Measurements from ENCODE around the gene SOX11.

SOX11 gene

GRCh38 chr2:5725072-5725471 lies 32.9 kb downstream of the SOX11 start:
- no peak for DNase-seq

GRCh38 chr2:5725794-5726463 lies 33.7 kb downstream of the SOX11 start:
- DNase-seq, result no peak

- DNase-seq, result no peak
Observed at GRCh38 chr2:5727235-5727634, 35.1 kb downstream of the SOX11 start.

- DNase-seq, result no peak
Observed at GRCh38 chr2:5729416-5729815, 37.2 kb downstream of the SOX11 start.

GRCh38 chr2:5730386-5730785 lies 38.2 kb downstream of the SOX11 start:
- no peak for DNase-seq

GRCh38 chr2:5734859-5735520 lies 42.8 kb downstream of the SOX11 start:
- DNase-seq, result no peak

GRCh38 chr2:5735521-5735861 lies 43.3 kb downstream of the SOX11 start:
- no peak for DNase-seq

GRCh38 chr2:5736050-5736449 lies 43.9 kb downstream of the SOX11 start:
- DNase-seq, result no peak

GRCh38 chr2:5736886-5737285 lies 44.7 kb downstream of the SOX11 start:
- no peak for DNase-seq

GRCh38 chr2:5740053-5740452 lies 47.9 kb downstream of the SOX11 start:
- DNase-seq, result no peak

- no peak for DNase-seq
Observed at GRCh38 chr2:5740817-5741216, 48.6 kb downstream of the SOX11 start.

- no peak for DNase-seq
Observed at GRCh38 chr2:5741242-5741641, 49.1 kb downstream of the SOX11 start.

GRCh38 chr2:5742126-5742525 lies 49.9 kb downstream of the SOX11 start:
- no peak for DNase-seq

- DNase-seq, result no peak
Observed at GRCh38 chr2:5748391-5748790, 56.2 kb downstream of the SOX11 start.

- no peak for DNase-seq
Observed at GRCh38 chr2:5748946-5749345, 56.8 kb downstream of the SOX11 start.

GRCh38 chr2:5749347-5749746 lies 57.2 kb downstream of the SOX11 start:
- DNase-seq, result no peak
